Ishikawa (cell line): Measurements from ENCODE around the gene DOCK1.

Experiments used
- CEBPB ChIP-seq: IDR thresholded peaks from 2 replicates; pipeline ENCODE4 v1.6.1; 2012
- CREB1 ChIP-seq: IDR thresholded peaks from 2 replicates; pipeline ENCODE4 v1.6.1; 2012; ENCODE audit warnings: low read depth
- EGR1 ChIP-seq: IDR thresholded peaks from 2 replicates; pipeline ENCODE4 v1.6.1; 2012
- EP300 ChIP-seq: IDR thresholded peaks from 2 replicates; pipeline ENCODE4 v1.6.1; 2012; ENCODE audit warnings: borderline replicate concordance
- FOXM1 ChIP-seq: IDR thresholded peaks from 2 replicates; pipeline ENCODE4 v1.6.1; 2012; ENCODE audit warnings: low read depth, borderline replicate concordance
- MAX ChIP-seq: IDR thresholded peaks from 2 replicates; pipeline ENCODE4 v1.6.1; 2012
- NFIC ChIP-seq: IDR thresholded peaks from 2 replicates; pipeline ENCODE4 v1.6.1; 2012
- RAD21 ChIP-seq: IDR thresholded peaks from 2 replicates; pipeline ENCODE4 v1.6.1; 2012; ENCODE audit warnings: low read depth
- REST ChIP-seq: IDR thresholded peaks from 2 replicates; pipeline ENCODE4 v1.6.1; 2012; ENCODE audit warnings: low read depth, mild to moderate bottlenecking
- TAF1 ChIP-seq: IDR thresholded peaks from 2 replicates; pipeline ENCODE4 v1.6.1; 2012; ENCODE audit warnings: low read depth, mild to moderate bottlenecking
- TCF12 ChIP-seq: IDR thresholded peaks from 2 replicates; pipeline ENCODE4 v1.6.1; 2012; ENCODE audit warnings: low read depth
- TEAD4 ChIP-seq: IDR thresholded peaks from 2 replicates; pipeline ENCODE4 v1.6.1; 2012
- USF1 ChIP-seq: IDR thresholded peaks from 2 replicates; pipeline ENCODE4 v1.6.1; 2012
- YY1 ChIP-seq: IDR thresholded peaks from 2 replicates; pipeline ENCODE4 v1.6.1; 2012; ENCODE audit warnings: low read depth
- ZBTB7A ChIP-seq: IDR thresholded peaks from 2 replicates; pipeline ENCODE4 v1.6.1; 2012; ENCODE audit warnings: low read depth

Gene DOCK1

GRCh38 chr10:127218658-127219057, 313.4 kb downstream of the DOCK1 start:
- TF ChIP-seq EP300 (no peak), RAD21 (no peak), FOXM1 (no peak)

- TF ChIP-seq EP300 (no peak), TCF12 (no peak), ZBTB7A (no peak), EGR1 (no peak), NFIC (no peak), CREB1 (no peak), TAF1 (no peak), TEAD4 (no peak), YY1 (no peak), REST (no peak), USF1 (no peak), FOXM1 (no peak), RAD21 (no peak), MAX (no peak), CEBPB (no peak)
Observed at GRCh38 chr10:127221281-127221680, 316.1 kb downstream of the DOCK1 start.

- TF ChIP-seq TCF12 (no peak), EGR1 (no peak), ZBTB7A (no peak), USF1 (no peak)
Observed at GRCh38 chr10:127227027-127227426, 321.8 kb downstream of the DOCK1 start.

GRCh38 chr10:127227663-127228062, 322.4 kb downstream of the DOCK1 start:
- TF ChIP-seq ZBTB7A (no peak), NFIC (no peak), TEAD4 (no peak), EP300 (no peak), TCF12 (no peak), USF1 (no peak), RAD21 (no peak), MAX (no peak), YY1 (no peak), CEBPB (no peak), FOXM1 (no peak), EGR1 (no peak), CREB1 (no peak), TAF1 (no peak), REST (no peak)

GRCh38 chr10:127228195-127228787, 323.1 kb downstream of the DOCK1 start:
- TF ChIP-seq EP300: no peak

GRCh38 chr10:127234306-127234800, 329.1 kb downstream of the DOCK1 start:
- no peak for TF ChIP-seq EGR1
- TF ChIP-seq USF1: no peak
- TF ChIP-seq EP300: no peak
- TF ChIP-seq REST: no peak
- no peak for TF ChIP-seq NFIC
- no peak for TF ChIP-seq CEBPB
- TF ChIP-seq RAD21: no peak
- no peak for TF ChIP-seq TEAD4
- no peak for TF ChIP-seq FOXM1
- no peak for TF ChIP-seq ZBTB7A
- TF ChIP-seq CREB1: no peak
- TF ChIP-seq TCF12: no peak
- no peak for TF ChIP-seq MAX
- TF ChIP-seq TAF1: no peak
- TF ChIP-seq YY1: no peak
